ENCODE measurements around the gene SCNN1G.

The SCNN1G gene

GRCh38 chr16:23255000-23255399, 72.5 kb downstream of the SCNN1G start:
- DNase-seq = no peak

DNA sequence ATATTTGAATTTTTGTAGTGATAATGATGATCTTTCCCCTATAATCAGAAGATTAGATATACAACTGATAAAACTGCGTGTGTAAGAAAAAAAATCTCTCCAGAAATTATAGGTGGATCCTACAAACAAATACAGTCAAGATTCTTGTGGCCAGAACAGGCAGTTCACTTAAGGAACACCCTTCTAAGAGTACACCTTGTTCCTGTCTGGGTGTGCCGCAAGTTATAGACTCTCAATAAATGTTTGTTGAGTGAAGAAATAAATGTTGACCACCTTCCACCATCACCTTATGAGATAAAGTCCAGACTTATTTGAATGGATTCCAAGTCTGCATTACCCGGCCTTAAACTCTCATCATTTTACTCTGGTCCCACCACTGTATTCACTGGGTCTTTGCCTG, 73.9 kb downstream of the SCNN1G start:
- no peak for DNase-seq

- DNase-seq = no peak
Observed at GRCh38 chr16:23257682-23258081, 75.1 kb downstream of the SCNN1G start.

- DNase-seq = no peak
Observed at GRCh38 chr16:23258919-23259237, 76.3 kb downstream of the SCNN1G start.

Data from activated CD8-positive, alpha-beta memory T cell treated with anti-CD3 and anti-CD28 coated beads, Interleukin-2, amount 50 U/mL, for 4 hours (primary cell).